ES-I3 (cell line): ENCODE results near the gene UAP1L1.
"Not testable (repeated sequence)": the region's sequence is repeated elsewhere in the genome, so short reads cannot be mapped to it uniquely, and the experiment has no call there.

ENCODE experiments used
- H3K36me3 ChIP-seq: 2 replicates; pipeline ENCODE4 v1.6.1; 2013; ENCODE audit warnings: mild to moderate bottlenecking, low read length, control low read depth, moderate library complexity; ENCODE audit not compliant: insufficient read depth
- H3K4me1 ChIP-seq: 2 replicates; pipeline ENCODE4 v1.6.1; 2013; ENCODE audit warnings: mild to moderate bottlenecking, control low read depth, low read length; ENCODE audit not compliant: insufficient read depth
- H3K9ac ChIP-seq: 2 replicates; pipeline ENCODE4 v1.6.1; 2013; ENCODE audit warnings: low read depth, mild to moderate bottlenecking, low read length, moderate library complexity
- H3K9me3 ChIP-seq: 2 replicates; pipeline ENCODE4 v1.6.1; 2013; ENCODE audit warnings: mild to moderate bottlenecking, low read length, moderate library complexity; ENCODE audit not compliant: control insufficient read depth, insufficient read depth

UAP1L1 gene, protein sequence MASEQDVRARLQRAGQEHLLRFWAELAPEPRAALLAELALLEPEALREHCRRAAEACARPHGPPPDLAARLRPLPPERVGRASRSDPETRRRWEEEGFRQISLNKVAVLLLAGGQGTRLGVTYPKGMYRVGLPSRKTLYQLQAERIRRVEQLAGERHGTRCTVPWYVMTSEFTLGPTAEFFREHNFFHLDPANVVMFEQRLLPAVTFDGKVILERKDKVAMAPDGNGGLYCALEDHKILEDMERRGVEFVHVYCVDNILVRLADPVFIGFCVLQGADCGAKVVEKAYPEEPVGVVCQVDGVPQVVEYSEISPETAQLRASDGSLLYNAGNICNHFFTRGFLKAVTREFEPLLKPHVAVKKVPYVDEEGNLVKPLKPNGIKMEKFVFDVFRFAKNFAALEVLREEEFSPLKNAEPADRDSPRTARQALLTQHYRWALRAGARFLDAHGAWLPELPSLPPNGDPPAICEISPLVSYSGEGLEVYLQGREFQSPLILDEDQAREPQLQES

GRCh38 chr9:137077010-137077747 lies at the start of gene UAP1L1:
TSS of gene UAP1L1 (plus strand) at chr9:137077517. CDS start at chr9:137077533, 16 bp downstream.
- peaks cover 12% of the 10 kb centered on the region for H3K4me1 ChIP-seq
- H3K9me3 ChIP-seq, result no peaks in the 10 kb centered on the region
- no peaks in the 10 kb centered on the region; the same call in 1 of the 2 replicates for H3K36me3 ChIP-seq
- peak within 1 kb of the TSS; percentile 77 for H3K9ac ChIP-seq

DNA sequence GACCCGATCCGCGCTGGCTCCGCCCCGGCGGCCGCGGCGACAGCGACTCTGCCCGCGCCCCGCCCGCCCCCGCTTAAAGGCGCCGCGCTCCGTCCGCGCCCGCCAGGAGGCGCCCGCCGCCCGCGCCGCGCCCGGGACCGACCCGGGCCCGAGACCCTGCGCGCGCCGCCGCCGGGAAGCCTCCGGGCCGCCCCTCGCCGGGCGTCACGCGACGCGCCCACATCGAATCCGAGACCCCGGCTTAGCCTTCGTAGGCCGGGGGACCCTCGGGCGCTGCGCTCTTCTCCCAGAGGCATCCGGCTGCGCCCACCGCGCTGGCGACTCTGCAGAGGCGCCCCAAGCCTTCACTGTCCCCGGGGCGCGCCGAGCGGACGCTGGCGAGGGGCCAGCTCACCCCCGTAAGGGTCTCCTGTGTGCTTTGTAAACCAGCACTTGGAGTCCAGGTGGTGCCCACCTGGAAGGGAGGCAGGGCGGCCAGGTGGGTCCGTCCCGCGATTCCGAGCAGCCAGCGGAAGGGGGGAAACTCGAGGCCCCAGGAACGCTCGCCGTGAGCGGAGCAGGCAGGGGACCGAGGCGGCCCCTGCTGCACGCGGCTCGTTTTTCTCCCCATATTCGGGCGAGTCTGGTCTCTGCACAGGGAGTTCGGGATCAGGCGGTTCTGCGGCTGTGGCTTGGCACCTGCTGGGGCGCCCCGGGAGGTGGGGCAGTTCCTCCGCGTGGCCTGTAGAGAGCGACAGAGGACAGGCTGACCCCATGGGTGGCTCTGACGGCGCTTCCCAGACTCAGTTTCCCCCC lies 48.9 kb upstream of the UAP1L1 start:
- Histone ChIP-seq H3K9ac (peak overlapping the region; percentile 61), H3K4me1 (no peaks in the 10 kb centered on the region; the same call in 1 of the 2 replicates), H3K36me3 (no peaks in the 10 kb centered on the region), H3K9me3 (no peaks in the 10 kb centered on the region)

- H3K9ac ChIP-seq, result peak overlapping the region; percentile 61; the same call in 1 of the 2 replicates
- no peaks in the 10 kb centered on the region for H3K9me3 ChIP-seq
- no peaks in the 10 kb centered on the region for H3K36me3 ChIP-seq
- H3K4me1 ChIP-seq, result no peaks in the 10 kb centered on the region; the same call in 1 of the 2 replicates
Observed at GRCh38 chr9:137029058-137029936, 48.0 kb upstream of the UAP1L1 start.

DNA sequence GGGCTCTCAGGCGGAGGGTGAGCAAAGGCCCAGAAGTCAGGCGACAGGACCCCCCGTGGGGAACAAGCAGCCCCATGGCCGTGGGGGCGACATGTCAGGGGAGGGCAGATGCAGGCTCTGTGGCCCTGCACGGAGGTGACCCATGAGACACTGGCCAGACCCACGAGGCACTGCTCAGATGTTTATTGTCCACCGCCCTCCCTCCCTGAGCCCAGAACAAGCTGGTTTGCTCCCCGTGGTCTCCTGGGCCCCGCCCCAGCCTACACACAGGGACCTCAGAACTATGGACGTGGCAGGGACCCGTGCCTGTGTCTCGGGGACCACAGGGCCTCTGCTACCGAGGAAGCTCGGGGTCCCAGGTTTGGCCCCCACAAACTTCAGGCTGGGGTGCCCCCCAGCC lies 47.3 kb upstream of the UAP1L1 start:
- Histone ChIP-seq H3K4me1 (no peaks in the 10 kb centered on the region; the same call in 1 of the 2 replicates), H3K9me3 (no peaks in the 10 kb centered on the region), H3K36me3 (no peaks in the 10 kb centered on the region), H3K9ac (no peak overlapping the region)

- no peaks in the 10 kb centered on the region for H3K36me3 ChIP-seq
- no peak overlapping the region for H3K9ac ChIP-seq
- no peaks in the 10 kb centered on the region for H3K9me3 ChIP-seq
- H3K4me1 ChIP-seq, result no peaks in the 10 kb centered on the region; the same call in 1 of the 2 replicates
Observed at GRCh38 chr9:137030538-137031527, 46.5 kb upstream of the UAP1L1 start.

DNA sequence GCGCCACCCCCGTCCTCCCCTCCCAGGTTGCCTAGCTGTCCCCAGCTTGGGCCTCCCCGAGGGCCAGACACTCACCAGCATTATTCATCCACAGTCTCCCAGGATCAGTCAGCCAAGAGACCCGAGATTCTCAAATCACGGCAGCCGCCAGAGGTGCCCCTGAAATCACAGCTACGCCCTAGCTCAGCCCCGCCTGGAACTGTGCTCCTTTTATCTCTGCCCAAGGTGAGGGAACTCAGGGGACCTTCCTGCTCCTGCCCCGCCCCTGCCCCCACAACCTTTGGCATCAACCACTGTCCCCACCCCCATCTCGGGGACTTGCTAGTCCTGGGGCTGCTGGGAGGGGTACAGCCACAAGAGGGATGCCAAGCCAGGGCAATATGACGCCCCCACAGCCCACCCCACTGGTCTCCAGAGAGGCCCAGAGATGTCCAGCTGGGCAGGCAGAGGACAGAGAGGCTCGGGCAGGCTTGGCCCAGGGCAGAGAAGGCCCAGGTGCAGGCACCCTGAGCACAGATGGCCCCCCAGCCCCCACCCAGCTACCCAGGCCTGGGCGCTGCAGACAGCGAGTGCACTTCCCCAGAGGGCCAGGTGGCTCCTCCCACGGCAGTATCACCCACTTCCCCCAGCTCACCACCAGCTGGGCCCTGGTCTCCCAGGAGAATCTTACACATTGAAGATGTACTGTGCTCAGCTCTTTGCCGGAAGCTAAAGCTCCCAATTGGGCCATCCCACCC lies 45.2 kb upstream of the UAP1L1 start, which contains the start of gene FUT7:
TSS of gene FUT7 (minus strand) at position 185 of the 737 bp plus-strand sequence. CDS start at position 88, 97 bp downstream.
- no peaks in the 10 kb centered on the region; the same call in 1 of the 2 replicates for H3K4me1 ChIP-seq
- H3K36me3 ChIP-seq, result no peaks in the 10 kb centered on the region
- H3K9ac ChIP-seq, result no peak within 1 kb of the TSS
- no peaks in the 10 kb centered on the region for H3K9me3 ChIP-seq

- H3K9ac ChIP-seq, result no peak overlapping the region
- H3K36me3 ChIP-seq, result no peaks in the 10 kb centered on the region
- no peaks in the 10 kb centered on the region for H3K9me3 ChIP-seq
- no peaks in the 10 kb centered on the region; the same call in 1 of the 2 replicates for H3K4me1 ChIP-seq
Observed at GRCh38 chr9:137032858-137033257, 44.5 kb upstream of the UAP1L1 start.

- H3K9ac ChIP-seq, H3K36me3 ChIP-seq, H3K9me3 ChIP-seq, H3K4me1 ChIP-seq: not testable (repeated sequence)
Observed at GRCh38 chr9:137033481-137033880, 43.8 kb upstream of the UAP1L1 start.

DNA sequence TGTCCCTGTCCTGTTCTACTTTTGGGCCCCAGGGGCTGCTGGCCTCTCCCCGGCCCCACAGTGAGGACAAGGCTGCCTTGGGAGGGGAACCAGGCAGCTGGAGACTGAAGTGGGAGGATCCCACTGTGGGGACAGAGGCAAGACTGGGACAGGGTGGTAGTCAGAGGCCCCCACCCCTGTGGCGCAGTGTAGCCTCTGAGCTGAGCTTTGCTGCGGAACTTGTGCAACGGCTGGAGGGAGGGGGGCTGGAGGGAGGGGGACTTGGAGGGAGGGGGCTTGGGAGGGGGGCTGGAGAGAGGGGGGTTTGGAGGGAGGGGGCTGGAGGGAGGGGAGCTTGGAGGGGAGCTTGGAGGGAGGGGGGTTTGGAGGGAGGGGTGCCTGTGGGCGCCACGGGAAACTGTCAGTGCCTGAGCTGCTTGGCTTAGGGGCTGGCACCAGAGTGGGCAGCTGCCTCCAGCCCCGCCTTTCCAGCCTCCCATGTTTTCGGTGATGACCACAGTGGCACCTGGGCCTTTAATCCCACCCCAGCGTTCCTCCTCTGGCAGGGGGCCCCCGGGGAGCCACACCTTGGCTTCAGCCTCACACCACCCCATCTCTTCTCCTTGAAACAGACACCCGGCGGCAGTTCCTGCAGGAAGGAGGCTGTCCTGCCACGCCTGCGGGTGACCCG lies 43.1 kb upstream of the UAP1L1 start:
- Histone ChIP-seq H3K9me3 (no peaks in the 10 kb centered on the region), H3K9ac (no peak overlapping the region), H3K36me3 (no peaks in the 10 kb centered on the region), H3K4me1 (no peaks in the 10 kb centered on the region)

DNA sequence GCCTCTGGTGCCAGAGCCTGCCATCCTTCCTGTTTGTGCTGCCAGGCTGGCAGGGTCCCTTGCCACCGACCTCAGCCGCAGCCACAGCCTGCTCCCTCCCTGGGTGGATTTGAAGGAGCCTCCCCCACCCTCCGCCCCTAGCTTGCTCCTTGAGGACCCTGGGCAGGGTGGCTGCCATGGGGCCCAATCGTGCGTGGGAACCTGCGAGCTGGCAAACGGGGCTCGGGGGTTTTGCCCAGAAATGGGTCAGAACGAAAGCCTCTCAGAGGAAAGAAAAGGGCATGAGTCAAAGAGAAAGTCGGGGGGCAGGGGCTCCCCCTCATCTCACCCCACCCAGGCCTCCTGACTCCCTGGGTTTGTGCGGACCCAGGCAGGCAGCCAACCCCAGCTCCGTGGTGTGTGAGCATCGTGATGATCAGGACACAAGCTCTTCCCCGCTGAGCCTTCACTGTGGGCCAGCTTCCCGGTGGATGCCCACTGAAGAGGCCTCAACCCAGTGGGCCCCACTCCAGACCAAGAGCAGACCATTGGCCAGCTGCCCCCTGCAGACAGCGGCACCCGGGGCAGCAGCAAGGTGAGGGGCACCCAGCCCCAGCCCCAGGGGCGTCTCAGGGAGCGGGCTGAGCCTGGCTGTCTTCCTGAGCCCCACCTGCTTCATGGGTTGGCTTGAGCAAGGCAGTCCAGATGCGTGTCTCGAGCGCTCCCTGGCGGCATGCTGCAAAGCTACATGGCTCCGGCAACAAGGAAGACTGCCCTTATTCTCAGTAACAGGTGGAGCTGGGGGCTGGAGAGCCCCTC lies 42.4 kb upstream of the UAP1L1 start:
- Histone ChIP-seq H3K9me3 (no peaks in the 10 kb centered on the region), H3K36me3 (no peaks in the 10 kb centered on the region), H3K9ac (no peak overlapping the region), H3K4me1 (no peaks in the 10 kb centered on the region)

- Histone ChIP-seq H3K4me1 (no peaks in the 10 kb centered on the region), H3K9ac (no peak overlapping the region), H3K9me3 (no peaks in the 10 kb centered on the region), H3K36me3 (no peaks in the 10 kb centered on the region)
Observed at GRCh38 chr9:137035507-137035834, 41.8 kb upstream of the UAP1L1 start.
